GM18511 (cell line): ENCODE data around the gene BBOX1.

Experiments
- ATAC-seq: cut with Tn5 transposase; IDR thresholded peaks from one replicate; pipeline ENCODE4 v1.9.1; 2021; ENCODE audit warnings: mild to moderate bottlenecking, moderate library complexity; ENCODE audit not compliant: unreplicated experiment

The BBOX1 gene

GRCh38 chr11:27025312-27025955 is 15.2 kb upstream of the BBOX1 start:
- no peak for ATAC-seq

DNA sequence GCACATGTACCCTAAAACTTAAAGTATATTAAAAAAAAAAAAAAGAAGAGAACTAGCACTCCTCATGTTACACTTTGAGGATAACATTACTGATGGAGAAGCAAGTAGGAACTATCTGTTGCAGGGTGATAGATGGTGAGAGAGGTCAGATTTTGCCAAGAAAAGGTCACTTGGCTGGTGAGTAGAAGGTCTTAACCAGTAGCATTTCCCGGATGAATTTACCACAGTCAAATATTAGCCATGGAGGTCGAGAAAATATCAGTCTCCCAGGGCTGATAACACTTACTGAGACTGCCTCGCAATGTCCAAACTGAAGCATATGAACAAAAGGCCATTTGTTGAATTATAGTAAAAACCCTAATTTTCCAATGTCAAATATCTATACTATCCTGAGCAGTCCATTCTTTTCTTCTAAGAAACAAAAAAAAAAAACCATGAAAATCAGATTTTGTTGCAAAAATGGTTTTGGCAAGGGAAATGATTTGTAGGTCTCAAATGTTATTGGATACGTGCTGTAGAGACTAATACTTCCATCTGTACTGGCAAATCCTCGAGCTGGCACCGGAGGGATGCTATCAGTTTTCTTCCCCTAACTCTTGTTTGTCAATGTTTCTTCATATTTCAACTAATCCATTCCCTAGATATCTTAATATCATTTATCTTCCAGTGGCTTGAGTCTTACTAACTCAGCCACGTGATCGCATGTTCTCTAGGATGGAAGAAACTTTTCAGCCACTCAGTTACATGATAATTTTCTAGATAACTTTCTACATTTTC is 14.5 kb upstream of the BBOX1 start:
- ATAC-seq = no peak

- no peak for ATAC-seq
Observed at GRCh38 chr11:27028561-27028965, 12.1 kb upstream of the BBOX1 start.

- ATAC-seq = no peak
Observed at GRCh38 chr11:27029966-27030365, 10.6 kb upstream of the BBOX1 start.

DNA sequence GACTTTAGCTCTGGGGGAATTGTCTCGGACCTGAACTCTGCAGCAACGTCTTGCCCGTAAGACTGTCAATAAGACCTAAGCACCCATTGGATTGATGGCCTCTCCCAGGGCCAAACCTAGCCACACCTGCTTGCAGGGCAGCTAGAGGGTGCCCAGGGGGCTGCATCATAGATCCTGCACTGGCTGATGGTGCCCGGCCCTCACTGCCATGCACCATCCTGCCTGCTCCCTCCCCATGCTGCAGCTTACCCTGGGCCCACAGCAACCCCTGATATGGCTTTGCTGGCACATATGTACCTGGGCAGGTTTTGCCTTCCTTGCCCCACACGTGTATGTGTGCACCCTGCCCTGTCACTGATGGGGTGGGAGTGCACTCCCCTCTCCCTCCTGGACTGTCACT is 8.9 kb upstream of the BBOX1 start:
- no peak for ATAC-seq

DNA sequence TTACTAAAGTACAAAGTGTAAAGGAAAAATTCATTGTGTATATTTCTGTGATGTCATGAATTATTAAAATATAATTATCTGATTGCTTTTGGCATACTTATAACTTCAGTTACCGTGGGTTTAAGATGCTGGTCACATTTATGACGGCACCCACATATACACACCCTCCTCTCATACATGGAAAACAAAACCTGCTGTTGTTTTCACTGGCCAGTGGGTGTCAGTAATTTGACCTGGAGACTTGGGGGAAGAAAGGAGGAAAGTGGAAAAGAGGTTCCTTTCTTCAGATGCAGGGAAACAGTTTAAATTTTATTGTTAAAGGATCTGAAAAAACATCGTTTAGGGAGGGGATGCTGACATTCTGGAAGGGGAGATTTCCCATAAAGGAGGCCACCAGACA is 742 bp upstream of the BBOX1 start:
- ATAC-seq = no peak

DNA sequence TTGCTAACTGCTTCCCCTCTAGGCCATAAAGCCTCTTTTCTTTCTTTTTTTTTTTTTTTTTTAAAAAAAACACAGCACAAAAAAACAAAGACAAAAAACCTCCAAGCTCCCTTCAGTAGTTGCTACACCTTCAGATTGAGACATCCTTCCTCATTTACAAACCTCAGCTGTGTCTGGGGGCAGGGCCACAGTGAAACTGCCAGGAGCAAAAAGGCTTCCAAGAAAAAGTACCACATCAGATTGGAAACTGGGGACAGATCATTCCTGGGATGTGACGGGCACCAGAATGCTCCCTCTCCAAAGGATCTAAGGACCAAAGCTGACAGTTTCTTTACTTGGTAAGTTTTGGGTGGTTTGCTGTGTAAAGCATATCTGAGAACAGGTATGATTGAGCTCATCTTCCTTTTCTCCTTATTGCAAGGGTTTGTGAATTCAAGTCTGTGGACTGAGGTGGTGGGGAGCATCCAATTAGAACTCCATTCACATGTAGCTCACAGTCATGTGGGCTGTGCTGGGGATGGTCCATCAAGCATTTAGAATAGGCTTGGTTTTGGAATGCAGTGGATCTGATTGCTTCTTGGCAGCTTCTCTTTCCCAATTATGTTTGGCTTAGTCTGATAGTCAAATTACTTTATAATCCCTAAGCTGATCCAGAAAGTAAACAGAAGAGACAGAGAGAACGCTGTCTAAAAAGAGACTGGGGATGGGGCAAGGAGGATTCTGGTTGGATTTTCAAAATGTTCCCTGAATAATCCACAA is 705 bp downstream of the BBOX1 start:
- ATAC-seq = no peak

GRCh38 chr11:27046956-27047355 is 6.3 kb downstream of the BBOX1 start:
- ATAC-seq = no peak

DNA sequence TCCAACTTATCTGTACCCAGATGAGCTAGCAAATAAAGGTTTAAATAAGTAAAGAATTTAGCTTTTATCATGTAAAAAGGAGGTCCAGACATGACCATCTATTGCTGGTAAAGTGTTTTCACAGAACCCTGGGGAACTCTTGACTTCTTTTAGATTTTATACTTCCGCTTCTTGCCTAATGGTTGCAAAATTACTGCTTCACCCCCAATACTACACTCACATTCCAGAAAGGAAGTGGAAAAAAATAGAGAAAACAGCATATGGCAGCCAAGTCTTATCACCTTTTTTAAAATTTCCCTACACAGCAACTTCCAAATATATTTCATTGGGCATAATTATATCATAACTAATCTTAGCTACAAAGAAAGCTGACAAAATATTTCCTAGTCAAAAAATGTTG is 12.1 kb downstream of the BBOX1 start:
- ATAC-seq = no peak

DNA sequence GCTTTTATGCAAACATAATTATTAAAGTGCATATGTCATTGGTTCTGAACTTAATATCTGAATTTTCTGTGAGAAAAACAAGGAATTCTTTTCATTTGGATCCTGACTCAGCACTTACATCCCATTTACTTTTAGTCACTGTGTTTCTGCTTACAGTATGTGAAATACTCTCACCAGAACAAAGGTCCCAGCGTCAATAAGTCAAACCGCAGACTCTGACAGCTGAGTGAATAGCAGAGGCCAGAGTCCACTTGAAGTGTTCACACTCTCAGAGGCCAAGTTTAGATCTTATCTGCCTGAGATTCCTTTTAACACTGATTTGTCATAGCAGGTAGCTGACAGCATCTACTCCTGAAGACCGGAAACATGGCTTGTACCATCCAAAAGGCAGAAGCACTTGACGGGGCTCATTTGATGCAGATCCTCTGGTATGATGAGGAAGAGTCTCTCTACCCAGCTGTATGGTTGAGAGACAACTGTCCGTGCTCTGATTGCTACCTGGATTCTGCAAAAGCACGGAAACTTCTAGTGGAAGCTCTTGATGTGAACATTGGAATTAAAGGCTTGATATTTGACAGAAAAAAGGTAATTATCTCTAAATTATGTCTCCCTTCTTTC is 14.6 kb downstream of the BBOX1 start:
- ATAC-seq = no peak

DNA sequence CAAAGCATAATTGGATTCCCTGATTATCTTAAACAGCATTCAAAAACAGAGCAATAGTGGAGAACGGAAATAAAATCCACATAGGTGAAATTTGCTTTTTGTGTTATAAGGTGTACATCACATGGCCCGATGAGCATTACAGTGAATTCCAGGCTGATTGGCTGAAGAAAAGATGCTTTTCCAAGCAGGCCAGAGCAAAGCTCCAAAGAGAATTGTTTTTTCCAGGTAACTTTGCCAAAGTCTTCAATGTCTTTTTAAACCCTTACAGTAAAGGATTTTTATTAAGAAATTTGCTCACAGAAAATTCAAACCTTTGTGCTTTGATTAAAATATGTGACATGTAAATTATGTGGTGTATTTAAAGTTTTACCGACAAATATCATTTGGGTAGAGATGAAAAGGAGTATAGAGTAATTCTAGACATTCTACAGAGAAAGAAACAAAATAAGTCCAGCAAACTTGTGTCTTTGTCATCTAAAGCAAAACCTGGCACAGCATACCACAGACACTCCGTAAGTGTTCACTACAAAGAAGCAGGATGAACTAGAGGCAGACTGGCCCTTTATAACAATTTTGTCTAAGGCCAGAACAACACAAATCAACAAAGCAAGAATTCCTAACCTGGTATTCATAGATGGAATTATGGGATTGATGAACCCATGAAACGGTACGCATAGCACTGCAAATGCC is 16.6 kb downstream of the BBOX1 start:
- ATAC-seq = no peak

DNA sequence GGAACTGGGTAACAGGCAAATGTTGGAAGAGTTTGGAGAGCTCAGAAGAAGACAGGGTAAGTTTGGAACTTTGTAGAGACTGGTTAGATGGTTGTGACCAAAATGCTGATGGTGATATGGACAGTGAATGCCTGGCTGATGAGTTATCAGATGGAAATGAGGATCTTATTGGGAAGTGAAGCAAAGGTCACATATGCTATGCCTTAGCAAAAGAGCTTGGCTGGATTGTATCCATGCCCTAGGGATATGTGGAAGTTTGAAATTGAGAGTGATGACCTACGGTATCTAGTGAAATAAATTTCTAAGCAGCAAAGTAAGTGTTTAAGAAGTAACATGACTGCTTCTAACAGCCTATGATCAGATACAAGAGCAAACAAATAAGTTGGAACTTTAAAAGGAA is 17.8 kb downstream of the BBOX1 start:
- no peak for ATAC-seq

DNA sequence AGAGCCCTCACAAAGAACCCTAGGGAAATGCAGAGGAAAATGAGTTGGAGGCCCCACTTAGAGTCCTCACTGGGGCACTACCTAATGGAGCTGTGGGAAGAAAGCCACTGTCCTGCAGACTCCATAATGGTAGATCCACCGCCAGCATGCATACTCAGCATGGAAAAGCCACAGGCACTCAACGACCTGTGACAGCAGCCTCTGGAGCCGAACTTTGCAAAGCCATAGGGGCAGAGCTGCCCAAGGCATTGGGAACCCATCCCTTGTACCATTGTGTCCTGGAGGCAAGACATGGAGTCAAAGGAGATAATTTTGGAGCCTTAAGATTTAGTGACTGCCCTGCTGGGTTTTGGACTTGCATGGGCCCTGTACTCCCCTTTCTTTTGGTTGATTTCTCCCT is 18.8 kb downstream of the BBOX1 start:
- ATAC-seq = no peak

DNA sequence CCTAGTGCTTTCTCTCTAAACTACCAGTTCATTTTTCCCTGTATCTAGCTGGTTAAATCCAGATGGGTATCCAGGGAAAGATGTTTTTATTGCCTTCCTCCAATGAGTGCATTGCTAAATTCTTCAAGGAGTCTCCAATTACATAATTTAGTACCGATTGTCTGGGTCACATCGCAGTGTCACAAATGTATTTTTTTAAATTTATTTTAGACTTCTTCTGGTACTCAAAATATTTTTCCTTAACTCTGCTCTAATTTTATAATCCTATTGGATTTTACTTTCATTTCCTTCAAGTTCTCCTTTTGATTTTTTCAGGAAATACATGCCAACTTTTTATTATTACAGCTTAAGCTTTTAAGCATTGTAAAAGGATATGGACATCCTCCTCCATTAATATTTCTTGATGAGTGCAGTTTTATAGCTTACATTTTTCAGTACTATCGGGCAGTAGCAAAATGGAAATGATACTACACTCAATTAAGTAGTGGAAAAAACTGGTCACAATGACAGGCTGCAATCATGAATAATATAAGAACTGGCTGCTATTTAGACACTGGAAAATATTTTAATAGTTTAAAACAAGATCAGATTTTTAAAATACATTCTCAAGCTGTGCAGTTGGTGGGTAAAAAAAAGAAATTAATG is 20.3 kb downstream of the BBOX1 start:
- ATAC-seq = no peak

GRCh38 chr11:27061461-27061821 is 20.8 kb downstream of the BBOX1 start:
- no peak for ATAC-seq

- ATAC-seq = no peak
Observed at GRCh38 chr11:27064086-27064485, 23.5 kb downstream of the BBOX1 start.

GRCh38 chr11:27075192-27075591 is 34.6 kb downstream of the BBOX1 start:
- ATAC-seq = no peak

DNA sequence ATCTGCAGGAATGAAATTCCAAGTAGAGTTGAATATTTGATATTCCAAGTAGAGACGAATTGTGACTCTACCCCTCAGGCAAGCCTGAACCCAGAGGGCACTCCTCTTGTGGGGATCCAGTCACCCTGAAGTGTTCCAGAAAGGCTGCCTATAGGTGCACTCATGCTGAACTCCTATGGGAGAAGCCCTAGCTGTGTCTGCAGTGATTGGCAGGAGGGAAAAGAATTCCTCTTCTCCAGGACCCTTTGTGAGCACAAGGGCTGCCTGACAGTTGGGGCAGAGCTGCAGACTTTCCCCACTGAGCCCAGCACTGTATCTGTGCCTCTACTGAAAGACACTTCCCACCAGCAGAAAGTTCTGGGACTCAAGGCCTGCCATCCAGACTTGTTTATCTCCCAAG is 35.0 kb downstream of the BBOX1 start:
- ATAC-seq = no peak

DNA sequence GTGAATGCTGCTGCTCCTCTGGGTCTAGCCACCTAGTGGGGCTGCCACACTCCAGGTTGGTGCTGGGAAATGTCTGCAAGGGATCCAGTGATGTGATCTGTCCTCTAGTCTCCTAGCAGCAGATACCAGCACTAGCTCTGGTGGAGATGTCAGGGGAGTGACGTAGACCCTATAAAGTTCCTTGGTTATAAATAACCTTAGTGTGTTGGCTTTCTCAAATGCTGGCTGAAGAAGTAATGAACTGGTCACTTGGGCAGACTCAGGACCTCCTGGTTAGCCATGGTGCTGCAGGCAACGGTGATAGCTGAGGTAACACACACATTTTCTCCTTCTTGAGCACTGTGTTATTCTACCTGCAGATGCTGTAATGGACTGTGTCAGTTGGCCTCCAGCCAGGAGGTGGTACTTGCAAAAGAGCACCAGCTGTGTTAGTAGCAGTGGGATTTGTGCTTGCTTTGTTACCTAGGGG is 35.5 kb downstream of the BBOX1 start:
- ATAC-seq = no peak

DNA sequence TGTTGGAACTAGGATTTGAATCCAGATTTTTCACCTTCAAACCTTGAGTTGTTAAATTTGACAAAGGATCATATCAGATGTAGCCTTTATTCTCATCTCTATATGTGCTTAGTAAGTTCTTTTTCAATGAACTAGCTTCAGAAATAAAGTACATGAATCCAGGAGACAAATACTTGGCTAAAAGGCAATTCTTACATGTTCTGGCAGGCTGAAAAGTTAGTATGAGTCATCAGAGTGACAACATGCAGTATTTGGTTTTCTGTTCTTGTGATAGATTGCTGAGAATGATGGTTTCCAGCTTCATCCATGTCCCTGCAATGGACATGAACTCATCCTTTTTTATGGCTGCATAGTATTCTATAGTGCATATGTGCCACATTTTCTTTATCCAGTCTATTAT is 40.4 kb downstream of the BBOX1 start:
- no peak for ATAC-seq
